MCF 10A (cell line): Measurements from ENCODE around the gene NPPA. TPM values are rescaled to one million over a fixed set of nuclear protein-coding genes. Genes with fewer than 3 reads are reported as not detected.

Source experiments
- BruUV-seq: library from RNA; stranded (reverse); fragments of 400-500 nt; replicated peaks from 2 replicates; lab custom pipeline; 2021; lab: Mats Ljungman, UMichigan
- CTCF ChIA-PET: fragments of 300-600 bp; sonication (Branson Sonifier 250); formaldehyde crosslinking; extraction: SDS; loops from one replicate; lab custom pipeline; 2021; ENCODE audit warnings: antibody characterized with exemption, inconsistent platforms; lab: Yijun Ruan, JAX
- POLR2A ChIA-PET: fragments of 300-600, 350-650 bp; sonication (Branson Sonifier 250); formaldehyde crosslinking; extraction: SDS; loops from one replicate; lab custom pipeline; 2020; ENCODE audit warnings: antibody characterized with exemption, inconsistent platforms; lab: Yijun Ruan, JAX
- DNase-seq: peaks from one replicate; pipeline ENCODE4 v3.0.0-alpha.2; 2018; ENCODE audit not compliant: unreplicated experiment
- H3K27ac Mint-ChIP-seq: one replicate; pipeline ENCODE4 v1.8.0; 2022; ENCODE audit warnings: mild to moderate bottlenecking, low read depth, mixed read lengths; ENCODE audit not compliant: unreplicated experiment
- H3K27me3 Mint-ChIP-seq: one replicate; pipeline ENCODE4 v1.8.0; 2022; ENCODE audit warnings: mixed read lengths; ENCODE audit not compliant: insufficient read depth, unreplicated experiment
- H3K36me3 Mint-ChIP-seq: one replicate; pipeline ENCODE4 v1.8.0; 2022; ENCODE audit warnings: mild to moderate bottlenecking, moderate library complexity, mixed read lengths; ENCODE audit not compliant: insufficient read depth, unreplicated experiment
- H3K4me1 Mint-ChIP-seq: one replicate; pipeline ENCODE4 v1.8.0; 2022; ENCODE audit warnings: mixed read lengths; ENCODE audit not compliant: insufficient read depth, unreplicated experiment
- H3K4me3 Mint-ChIP-seq: one replicate; pipeline ENCODE4 v1.8.0; 2022; ENCODE audit warnings: mild to moderate bottlenecking, moderate library complexity, mixed read lengths; ENCODE audit not compliant: unreplicated experiment
- H3K9me3 Mint-ChIP-seq: one replicate; pipeline ENCODE4 v1.8.0; 2022; ENCODE audit warnings: mixed read lengths; ENCODE audit not compliant: unreplicated experiment
- CTCF ChIP-seq: fragments of 200-600 bp; IDR thresholded peaks from one replicate; pipeline ENCODE4 v1.8.0; 2022; ENCODE audit warnings: antibody characterized with exemption, mild to moderate bottlenecking; ENCODE audit not compliant: unreplicated experiment
- intact Hi-C: fragments of 100-400 bp; cut with micrococcal nuclease; formaldehyde crosslinking; loops from 2 replicates; pipeline ENCODE4 v1.14.1; 2022
- total RNA-seq: library from RNA; stranded (reverse); gene quantifications from 2 replicates; pipeline ENCODE4 v1.2.3, GENCODE V29; 2022

The NPPA gene
- total RNA-seq, 1 experiment from 2014 or later: not detected

GRCh38 chr1:11807133-11807532, 40.5 kb downstream of the NPPA start:
- no peaks in the 10 kb centered on the region for H3K27me3 Mint-ChIP-seq
- CTCF ChIA-PET: interaction anchor here (0.6 to 1.9 kb wide), 8 partner anchors 10 to 769 kb away, joined by 3 to 8 read pairs (median 5); no protein-coding TSS in a partner anchor
- no peaks in the 10 kb centered on the region for H3K9me3 Mint-ChIP-seq
- BruUV-seq: TSS peak; percentile 33
- peak overlapping the region; percentile 96 for H3K27ac Mint-ChIP-seq
- no peak for TF ChIP-seq CTCF
- POLR2A ChIA-PET: interaction anchor here (0.9 to 4.2 kb wide), 16 partner anchors 10 to 534 kb away, joined by 3 to 60 read pairs (median 5); partner anchors contain the start of genes AGTRAP, FBXO2, MFN2 and UBIAD1
- H3K4me3 Mint-ChIP-seq: peak overlapping the region; percentile 95
- DNase-seq: no peak
- peaks cover 43% of the 10 kb centered on the region for H3K36me3 Mint-ChIP-seq
- intact Hi-C loops: no loop called here
- H3K4me1 Mint-ChIP-seq: peaks cover 34% of the 10 kb centered on the region

GRCh38 chr1:11806307-11806936, 41.2 kb downstream of the NPPA start:
- no peak for TF ChIP-seq CTCF

GRCh38 chr1:11805422-11806306, 41.9 kb downstream of the NPPA start, which contains the start of the genes CLCN6 and MTHFR:
CLCN6 (plus strand) TSS chr1:11806191; CDS start chr1:11806263, 72 bp downstream.
MTHFR (minus strand) TSS chr1:11805964; CDS start chr1:11803116, 2,848 bp downstream.
- POLR2A ChIA-PET: interaction anchor here (0.6 to 4.9 kb wide), 26 partner anchors 11 to 794 kb away, joined by 3 to 87 read pairs (median 5); partner anchors contain the start of genes AGTRAP, FBXO2 and MFN2

More at GRCh38 chr1:11806307-11806936, 41.2 kb downstream of the NPPA start:
- ChIA-PET POLR2A (interaction anchor here (0.5 to 4.2 kb wide), 24 partner anchors 11 to 794 kb away, joined by 3 to 60 read pairs (median 4); partner anchors contain the start of genes AGTRAP, FBXO2, MFN2 and UBIAD1), CTCF (interaction anchor here (0.6 to 1.9 kb wide), 8 partner anchors 9 to 759 kb away, joined by 3 to 8 read pairs (median 5); no protein-coding TSS in a partner anchor)
- DNase-seq: peak; percentile 21
- Mint-ChIP-seq H3K27ac (peak overlapping the region; percentile 96), H3K36me3 (peaks cover 38% of the 10 kb centered on the region), H3K27me3 (no peaks in the 10 kb centered on the region), H3K4me3 (peak overlapping the region; percentile 95), H3K4me1 (peaks cover 34% of the 10 kb centered on the region), H3K9me3 (no peaks in the 10 kb centered on the region)
- intact Hi-C loops: loop anchor here (1.0 kb wide), 1 partner anchor 70 kb away; the partner anchor contains the start of gene AGTRAP
- BruUV-seq: no TSS peak

More at GRCh38 chr1:11805422-11806306, 41.9 kb downstream of the NPPA start, which contains the start of the genes CLCN6 and MTHFR:
- BruUV-seq: no TSS peak
- Mint-ChIP-seq H3K27me3 (no peaks in the 10 kb centered on the region), H3K27ac (peak within 1 kb of the TSS; percentile 96), H3K4me1 (peaks cover 34% of the 10 kb centered on the region), H3K4me3 (peak within 1 kb of the TSS; percentile 95), H3K36me3 (peaks cover 41% of the 10 kb centered on the region), H3K9me3 (no peaks in the 10 kb centered on the region)
- DNase-seq: peak; percentile 99
- CTCF ChIA-PET: interaction anchor here (0.6 to 1.9 kb wide), 8 partner anchors 8 to 397 kb away, joined by 3 to 8 read pairs (median 5); no protein-coding TSS in a partner anchor
- intact Hi-C loops: loop anchor here (1.0 to 2.0 kb wide), 2 partner anchors 15 to 69 kb away; partner anchors contain the start of gene AGTRAP
- TF ChIP-seq CTCF: no peak
